Stimulated activated naive B cell treated with anti-CD40 and anti-IgM and Interleukin-4, amounts not matched to agents 10 μg/mL and 1 μg/mL and 100 μg/mL, for 72 hours (primary cell): Measurements from ENCODE around the gene ETS1.

Experiments
- ATAC-seq, 2 donors: fragments of 150-1000 bp; cut with Tn5 transposase; replicated peaks; 2 replicates each; pipeline ENCODE4 v1.10.0; 2021; ENCODE audit warnings: moderate library complexity in 1 of 2
- DNase-seq: peaks from one replicate; pipeline ENCODE4 v3.0.0; 2021
- H3K27ac Mint-ChIP-seq: one replicate; pipeline ENCODE4 v1.8.0; 2022; ENCODE audit warnings: mild to moderate bottlenecking, mixed read lengths
- H3K27me3 Mint-ChIP-seq, 2 donors: one replicate each; pipeline ENCODE4 v1.8.0; 2022; ENCODE audit warnings: mixed read lengths in 2 of 2
- H3K36me3 Mint-ChIP-seq, 2 donors: one replicate each; pipeline ENCODE4 v1.8.0; 2022; ENCODE audit warnings: mixed read lengths in 2 of 2, mild to moderate bottlenecking in 1 of 2
- H3K4me1 Mint-ChIP-seq, 2 donors: one replicate each; pipeline ENCODE4 v1.8.0; 2022; ENCODE audit warnings: mixed read lengths in 2 of 2, mild to moderate bottlenecking in 1 of 2
- H3K4me3 Mint-ChIP-seq, 2 donors: one replicate each; pipeline ENCODE4 v1.8.0; 2022; ENCODE audit warnings: mild to moderate bottlenecking in 2 of 2, mixed read lengths in 2 of 2, moderate library complexity in 1 of 2
- H3K9me3 Mint-ChIP-seq, 2 donors: one replicate each; pipeline ENCODE4 v1.8.0; 2022; ENCODE audit warnings: mixed read lengths in 2 of 2, mild to moderate bottlenecking in 1 of 2

The ETS1 gene

DNA sequence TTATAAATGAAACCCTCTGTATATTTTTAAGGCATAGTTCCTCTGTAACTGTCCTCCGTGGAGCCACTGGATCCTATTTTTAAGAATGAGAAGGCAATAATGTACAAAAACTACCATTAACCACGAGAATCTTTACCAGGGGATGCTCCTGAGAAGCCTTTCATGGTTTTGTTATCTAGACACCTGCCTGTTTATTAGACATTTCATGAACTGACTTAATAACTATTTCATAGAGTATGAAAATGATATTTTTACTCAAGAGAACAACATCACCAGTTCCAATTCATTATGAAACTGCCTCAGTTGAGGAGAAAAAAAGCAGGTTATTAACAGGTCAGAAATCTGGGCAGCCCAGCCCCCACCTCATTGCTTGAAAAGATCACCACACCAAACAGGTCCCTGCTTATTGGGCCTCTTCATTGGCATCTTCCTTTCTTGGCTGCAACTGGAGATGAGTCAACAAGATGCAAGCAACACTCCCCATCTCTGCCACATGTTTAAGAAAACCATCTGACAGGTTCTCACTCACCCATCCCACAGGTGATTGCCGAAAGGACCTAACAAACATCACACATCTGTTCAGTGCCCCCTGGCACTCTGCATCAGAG, 27.8 kb downstream of the ETS1 start:
- peak; percentile 8 to 13 for ATAC-seq
- H3K9me3 Mint-ChIP-seq: peaks cover 0 to 9% of the 10 kb centered on the region in 2 donors
- no peak overlapping the region for H3K4me3 Mint-ChIP-seq
- H3K27ac Mint-ChIP-seq: no peak overlapping the region
- no peaks in the 10 kb centered on the region for H3K27me3 Mint-ChIP-seq
- H3K4me1 Mint-ChIP-seq: peaks cover 35 to 45% of the 10 kb centered on the region in 2 donors
- H3K36me3 Mint-ChIP-seq: no peaks in the 10 kb centered on the region
- no peak for DNase-seq

GRCh38 chr11:128555606-128556005, 31.8 kb downstream of the ETS1 start:
- DNase-seq: no peak
- Mint-ChIP-seq H3K27me3 (no peaks in the 10 kb centered on the region), H3K9me3 (peaks cover 0 to under 1% of the 10 kb centered on the region in 2 donors), H3K4me1 (peaks cover 39 to 58% of the 10 kb centered on the region in 2 donors), H3K4me3 (no peak overlapping the region), H3K36me3 (no peaks in the 10 kb centered on the region), H3K27ac (no peak overlapping the region)
- ATAC-seq: no peak

DNA sequence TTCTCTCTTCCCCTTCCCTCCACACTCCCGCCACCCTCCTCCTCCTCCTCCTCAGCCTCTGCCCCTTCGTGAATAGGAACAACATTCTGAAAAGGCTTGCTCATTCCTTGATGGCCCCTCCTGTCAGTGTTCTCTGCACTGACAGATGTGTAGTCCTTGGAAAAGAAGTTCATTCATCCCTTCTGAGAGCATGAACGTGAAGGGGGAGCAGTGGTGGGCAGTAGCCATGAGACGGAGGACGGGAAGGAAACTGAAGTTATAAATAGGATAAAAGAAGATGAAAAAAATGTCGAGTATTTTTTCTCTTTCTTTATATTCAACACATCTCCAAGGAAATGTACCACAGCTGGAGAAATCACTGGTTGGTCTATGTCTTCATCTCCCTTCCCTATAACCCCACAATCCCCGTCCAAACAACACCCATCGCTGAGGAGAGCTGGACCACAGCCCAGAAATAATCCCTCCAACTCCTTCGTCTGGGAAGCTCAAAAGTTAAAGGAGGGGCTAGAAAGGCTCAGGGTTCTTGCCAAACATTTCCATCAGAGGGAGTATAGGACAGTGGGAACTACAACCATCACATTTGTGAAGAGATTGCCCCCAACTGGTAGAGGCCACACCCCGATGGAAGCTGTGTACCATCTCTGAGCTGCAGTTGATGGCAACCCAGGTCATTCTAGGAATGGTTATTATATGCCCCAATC, 33.5 kb downstream of the ETS1 start:
- H3K4me3 Mint-ChIP-seq: peak overlapping the region; percentile 66 to 81
- H3K9me3 Mint-ChIP-seq: no peaks in the 10 kb centered on the region
- H3K27me3 Mint-ChIP-seq: no peaks in the 10 kb centered on the region
- H3K27ac Mint-ChIP-seq: peak overlapping the region; percentile 92
- H3K36me3 Mint-ChIP-seq: no peaks in the 10 kb centered on the region
- no peak for ATAC-seq
- H3K4me1 Mint-ChIP-seq: peaks cover 44 to 60% of the 10 kb centered on the region in 2 donors
- no peak for DNase-seq

DNA sequence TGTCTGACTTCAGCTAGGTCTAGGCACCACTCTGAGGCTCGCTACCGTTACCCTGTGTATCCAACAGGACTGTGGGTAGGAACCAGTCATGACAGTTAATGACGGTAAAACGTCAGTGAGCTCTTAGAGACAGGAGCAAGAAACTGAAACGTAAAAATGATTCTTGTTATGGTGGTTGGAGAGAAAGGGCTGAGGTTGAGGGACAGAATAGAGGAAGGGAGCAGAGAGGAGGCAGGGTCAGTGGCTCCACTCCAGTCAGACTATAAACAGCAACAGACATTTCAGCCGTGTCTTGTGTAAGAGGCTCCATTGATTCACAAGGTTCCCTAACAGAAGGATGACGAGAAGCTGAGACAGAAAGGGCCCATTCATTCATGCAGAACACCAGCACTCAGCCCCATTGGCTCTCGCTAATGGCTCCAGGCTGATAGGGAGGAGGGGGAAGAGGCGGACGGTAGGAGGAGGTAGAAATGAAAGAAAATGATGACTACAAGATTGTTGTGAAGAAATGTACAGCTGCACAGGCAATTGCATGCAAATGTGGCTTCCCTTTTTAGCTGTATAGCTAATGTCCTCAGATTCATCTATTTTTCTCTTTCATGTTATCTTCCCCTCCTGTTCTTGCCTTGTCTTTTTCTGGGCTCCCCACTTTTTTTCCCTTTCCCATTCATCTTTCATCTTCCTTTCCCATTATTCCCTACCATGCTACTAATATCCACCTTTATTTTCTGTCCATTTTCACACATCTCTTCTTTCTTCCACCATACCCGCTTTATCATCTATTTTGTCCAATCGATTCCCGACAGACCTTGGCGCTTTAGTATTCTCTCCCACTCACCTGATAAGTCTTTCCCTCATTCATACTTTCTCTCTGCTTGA, 34.3 kb downstream of the ETS1 start:
- Mint-ChIP-seq H3K4me1 (peaks cover 47 to 65% of the 10 kb centered on the region in 2 donors), H3K36me3 (no peaks in the 10 kb centered on the region), H3K9me3 (no peaks in the 10 kb centered on the region), H3K27me3 (no peaks in the 10 kb centered on the region), H3K4me3 (peak overlapping the region; percentile 66 to 81), H3K27ac (peak overlapping the region; percentile 92)
- DNase-seq (peak; percentile 82), ATAC-seq (peak; percentile 81 to 86)

DNA sequence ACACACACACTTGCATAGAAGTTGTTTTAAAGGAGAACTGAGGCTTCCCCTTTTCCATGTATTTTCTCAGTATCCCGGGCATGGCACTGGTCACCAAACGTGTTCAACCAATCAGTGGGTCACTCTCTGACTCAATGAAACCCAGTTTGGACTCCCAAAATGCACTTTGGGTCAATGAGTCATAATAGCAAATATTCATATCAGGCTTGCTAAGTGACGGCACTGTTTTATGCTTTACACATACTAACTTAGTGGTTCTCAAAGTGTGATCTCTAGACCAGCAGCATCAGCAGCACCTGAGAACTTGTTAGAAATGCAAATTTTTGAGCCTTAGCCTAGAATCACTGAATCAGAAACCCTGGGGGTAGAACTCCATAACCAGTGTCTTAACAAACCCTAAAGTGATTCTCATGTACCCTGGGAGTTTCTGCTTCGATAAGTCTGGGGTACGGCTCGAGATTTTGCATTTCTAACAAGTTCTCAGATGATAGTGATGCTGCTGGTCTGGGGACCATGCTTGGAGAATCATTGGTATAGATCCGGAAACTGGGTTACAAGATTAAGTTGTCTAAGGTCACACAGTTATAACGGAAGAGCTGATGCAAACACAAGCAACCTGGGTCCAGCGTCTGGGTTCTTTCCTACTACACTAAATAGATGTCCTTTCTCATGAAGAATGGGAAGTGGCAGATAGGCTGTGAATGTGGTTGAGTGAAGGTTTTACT, 35.6 kb downstream of the ETS1 start:
- no peaks in the 10 kb centered on the region for H3K27me3 Mint-ChIP-seq
- peak overlapping the region; percentile 33 to 81 for H3K4me3 Mint-ChIP-seq
- peak overlapping the region; percentile 92 for H3K27ac Mint-ChIP-seq
- H3K36me3 Mint-ChIP-seq: no peaks in the 10 kb centered on the region
- DNase-seq: no peak
- ATAC-seq: peak; percentile 59 to 60
- peaks cover 54 to 78% of the 10 kb centered on the region in 2 donors for H3K4me1 Mint-ChIP-seq
- no peaks in the 10 kb centered on the region for H3K9me3 Mint-ChIP-seq

GRCh38 chr11:128551058-128551457, 36.3 kb downstream of the ETS1 start:
- ATAC-seq: no peak
- no peaks in the 10 kb centered on the region for H3K9me3 Mint-ChIP-seq
- no peak for DNase-seq
- H3K27ac Mint-ChIP-seq: peak overlapping the region; percentile 92
- no peaks in the 10 kb centered on the region for H3K27me3 Mint-ChIP-seq
- peaks cover 54 to 81% of the 10 kb centered on the region in 2 donors for H3K4me1 Mint-ChIP-seq
- no peaks in the 10 kb centered on the region for H3K36me3 Mint-ChIP-seq
- peak overlapping the region in 1 of 2 donors; percentile 33 for H3K4me3 Mint-ChIP-seq

DNA sequence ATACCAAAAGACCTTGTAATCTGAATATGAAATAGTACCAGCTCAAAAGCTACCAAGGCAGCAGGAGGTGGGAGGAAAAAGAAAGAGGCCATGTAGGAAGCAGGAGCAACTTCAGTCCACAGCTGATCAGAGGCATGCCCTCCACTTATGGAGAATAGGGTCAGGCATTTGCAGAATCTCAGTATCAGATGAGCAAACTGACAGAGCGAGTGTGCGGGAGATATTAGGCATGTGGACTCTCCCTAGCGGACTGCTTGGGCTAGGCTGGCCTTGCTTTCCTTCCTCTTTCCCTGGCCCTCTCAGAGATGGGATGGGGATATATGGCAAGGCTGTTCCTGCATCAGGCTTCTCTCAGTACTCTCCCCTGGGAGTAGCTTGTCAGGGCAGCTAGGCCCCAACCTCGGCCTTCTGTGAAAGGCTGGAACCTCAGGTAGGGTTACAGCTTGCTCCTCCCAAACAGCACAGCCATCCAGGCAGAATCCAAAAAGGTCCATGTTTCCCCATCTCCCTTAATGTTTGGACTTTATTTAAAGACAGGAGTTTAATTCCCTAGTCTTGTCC, 37.0 kb downstream of the ETS1 start:
- H3K27me3 Mint-ChIP-seq: no peaks in the 10 kb centered on the region
- ATAC-seq: no peak
- no peaks in the 10 kb centered on the region for H3K9me3 Mint-ChIP-seq
- H3K4me3 Mint-ChIP-seq: peak overlapping the region; percentile 75 to 85
- H3K27ac Mint-ChIP-seq: peak overlapping the region; percentile 92
- H3K36me3 Mint-ChIP-seq: no peaks in the 10 kb centered on the region
- DNase-seq: no peak
- peaks cover 53 to 83% of the 10 kb centered on the region in 2 donors for H3K4me1 Mint-ChIP-seq

DNA sequence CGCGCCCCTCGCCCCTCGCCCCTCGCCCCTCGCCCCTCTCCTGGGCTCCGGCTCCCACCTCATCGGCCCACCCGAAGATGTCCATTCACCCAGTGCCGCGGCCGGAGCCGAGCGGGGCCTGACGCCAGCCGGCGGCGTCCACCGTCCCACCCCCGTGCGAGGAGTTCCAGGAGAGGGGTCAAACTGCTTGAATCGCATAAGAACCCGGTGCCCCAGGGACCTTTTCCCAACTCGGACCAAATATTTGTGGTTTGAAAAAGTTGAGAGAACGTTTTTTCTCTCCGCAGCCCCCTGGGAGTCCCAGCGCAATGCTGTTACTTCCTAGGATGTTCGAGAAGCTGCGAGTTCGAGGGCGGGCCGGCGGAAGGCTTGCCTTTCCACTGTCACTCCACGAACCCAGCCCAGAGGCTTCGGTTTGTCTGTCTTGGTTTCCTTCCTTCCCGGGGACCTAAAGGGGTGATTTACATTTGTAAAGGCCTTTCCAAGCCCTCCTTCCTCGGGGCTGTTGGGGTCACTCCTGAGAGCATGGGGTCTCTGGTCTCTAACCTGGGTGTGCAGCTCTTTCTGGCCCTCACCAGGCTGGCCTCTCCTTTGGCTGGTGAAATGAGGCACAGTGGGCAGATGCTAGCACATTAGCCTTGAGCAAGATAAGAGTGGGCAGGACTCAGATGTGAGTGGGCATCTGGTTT, 38.0 kb downstream of the ETS1 start:
- Mint-ChIP-seq H3K4me1 (peaks cover 53 to 90% of the 10 kb centered on the region in 2 donors), H3K27me3 (no peaks in the 10 kb centered on the region), H3K27ac (peak overlapping the region; percentile 88), H3K9me3 (no peaks in the 10 kb centered on the region), H3K4me3 (peak overlapping the region; percentile 75 to 85), H3K36me3 (no peaks in the 10 kb centered on the region)
- DNase-seq (no peak), ATAC-seq (no peak)

DNA sequence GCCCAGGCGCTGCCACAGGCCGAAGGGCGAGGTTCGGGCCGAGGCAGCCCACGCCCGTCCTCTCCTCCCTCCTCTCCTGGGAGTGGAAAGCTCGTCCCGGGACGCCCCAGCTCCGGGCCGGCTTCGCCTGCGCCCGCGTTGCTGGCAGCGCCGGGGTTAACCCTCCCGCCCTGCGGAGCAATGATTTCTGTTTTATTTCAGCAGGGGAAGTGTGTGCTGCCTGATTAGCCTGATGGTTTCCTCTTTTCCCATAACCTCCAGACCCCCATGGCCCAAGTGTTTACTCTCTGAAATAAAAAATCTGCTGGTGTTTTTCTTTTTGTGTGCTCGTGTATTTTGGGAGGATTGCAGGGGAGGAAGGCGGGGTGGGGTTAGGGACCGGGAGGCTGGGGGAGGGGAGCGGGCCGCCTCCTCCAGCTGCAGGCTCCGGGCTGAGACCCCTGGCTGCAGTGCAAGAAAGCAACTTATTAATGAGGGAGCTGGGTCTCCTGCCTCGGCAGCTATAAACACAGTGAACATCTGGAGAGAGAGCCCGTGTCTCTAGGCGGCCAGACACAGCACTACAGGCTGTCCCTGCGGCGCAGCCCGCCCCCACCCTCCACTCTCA, 38.6 kb downstream of the ETS1 start:
- H3K27ac Mint-ChIP-seq: peak overlapping the region; percentile 88
- ATAC-seq (no peak), DNase-seq (no peak)
- H3K4me1 Mint-ChIP-seq: peaks cover 49 to 87% of the 10 kb centered on the region in 2 donors
- H3K4me3 Mint-ChIP-seq: peak overlapping the region; percentile 75 to 85
- H3K36me3 Mint-ChIP-seq: no peaks in the 10 kb centered on the region
- H3K27me3 Mint-ChIP-seq: no peaks in the 10 kb centered on the region
- H3K9me3 Mint-ChIP-seq: no peaks in the 10 kb centered on the region

- H3K4me1 Mint-ChIP-seq: peaks cover 43 to 80% of the 10 kb centered on the region in 2 donors
- H3K27ac Mint-ChIP-seq: peak overlapping the region; percentile 88
- peak overlapping the region; percentile 75 to 86 for H3K4me3 Mint-ChIP-seq
- H3K27me3 Mint-ChIP-seq: no peaks in the 10 kb centered on the region
- ATAC-seq (no peak), DNase-seq (no peak)
- H3K9me3 Mint-ChIP-seq: no peaks in the 10 kb centered on the region
- no peaks in the 10 kb centered on the region for H3K36me3 Mint-ChIP-seq
These were observed 39.3 kb downstream of the ETS1 start for GRCh38 chr11:128547946-128548648.

GRCh38 chr11:128546916-128547315, 40.4 kb downstream of the ETS1 start:
- Mint-ChIP-seq H3K27ac (peak overlapping the region; percentile 67), H3K4me3 (no peak overlapping the region), H3K27me3 (no peaks in the 10 kb centered on the region), H3K36me3 (no peaks in the 10 kb centered on the region), H3K4me1 (peaks cover 39 to 68% of the 10 kb centered on the region in 2 donors), H3K9me3 (no peaks in the 10 kb centered on the region)
- ATAC-seq (no peak), DNase-seq (no peak)

DNA sequence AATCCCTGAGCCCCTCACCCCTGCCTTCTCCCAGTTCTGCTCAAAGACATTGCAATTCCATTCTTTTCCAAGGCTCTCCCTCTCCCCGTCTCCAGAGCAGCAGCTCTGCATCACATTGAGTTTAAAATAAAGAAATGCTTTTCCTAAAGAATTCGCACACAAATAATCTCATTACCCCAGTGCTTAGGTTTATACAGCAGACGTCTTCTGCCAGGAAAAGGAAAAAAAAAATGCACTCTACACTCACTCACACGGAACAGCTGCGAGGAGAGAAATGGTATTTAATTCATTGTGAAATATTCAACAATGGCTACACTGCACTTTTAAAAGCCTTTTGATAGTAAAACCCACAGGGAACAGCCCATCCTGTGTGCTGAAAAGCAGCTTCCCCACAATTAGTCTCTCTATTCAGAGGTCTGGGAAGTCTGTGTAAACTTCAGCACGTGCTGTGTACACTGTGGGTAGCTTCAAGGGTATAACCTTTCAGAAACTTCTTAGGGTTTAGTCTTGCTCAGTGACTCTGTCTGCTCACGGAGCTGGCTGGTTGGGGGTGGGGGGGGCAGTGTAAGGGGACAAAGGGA, 42.8 kb downstream of the ETS1 start:
- ATAC-seq: peak; percentile 41 to 42
- Mint-ChIP-seq H3K9me3 (no peaks in the 10 kb centered on the region), H3K27ac (peak overlapping the region; percentile 86), H3K36me3 (no peaks in the 10 kb centered on the region), H3K4me3 (peak overlapping the region; percentile 66 to 68), H3K27me3 (no peaks in the 10 kb centered on the region), H3K4me1 (peaks cover 21 to 45% of the 10 kb centered on the region in 2 donors)
- no peak for DNase-seq
